Spleen (tissue), 11 donors: Measurements from ENCODE around the gene SUMF1. TPM values are rescaled to one million over a fixed set of nuclear protein-coding genes. Genes with fewer than 3 reads are reported as not detected.

Experiments used
- DNase-seq: peaks from one replicate; pipeline ENCODE4 v3.0.0-alpha.2; 2020
- H3K27ac ChIP-seq, 8 donors: fragments of 200-600 bp; sonication (generic) in 7 of 8; 1 replicate in 4 of 8; 2 replicates in 4 of 8; pipeline versions ENCODE4 v1.5.0 to v1.8.0; 2016 to 2021; ENCODE audit warnings: inconsistent platforms in 4 of 8, mild to moderate bottlenecking in 4 of 8, moderate library complexity in 1 of 8
- H3K27me3 ChIP-seq, 7 donors: fragments of 200-600 bp; sonication (generic) in 6 of 7; replicated peaks in 1 of 7; 1 replicate in 4 of 7; 2 replicates in 3 of 7; pipeline versions ENCODE4 v1.5.0 to v1.8.0; 2016 to 2021; ENCODE audit warnings: inconsistent platforms in 3 of 7, mild to moderate bottlenecking in 1 of 7
- H3K36me3 ChIP-seq, 6 donors: fragments of 200-600 bp; sonication (generic) in 5 of 6; 1 replicate in 4 of 6; 2 replicates in 2 of 6; pipeline versions ENCODE4 v1.5.0 to v1.8.0; 2016 to 2021; ENCODE audit warnings: inconsistent platforms in 2 of 6
- H3K4me1 ChIP-seq, 6 donors: fragments of 200-600 bp; sonication (generic) in 5 of 6; 1 replicate in 3 of 6; 2 replicates in 3 of 6; pipeline versions ENCODE4 v1.5.0 to v1.8.0; 2016 to 2021; ENCODE audit warnings: inconsistent platforms in 3 of 6
- H3K4me3 ChIP-seq, 8 donors: fragments of 200-600 bp; sonication (generic) in 7 of 8; 1 replicate in 4 of 8; 2 replicates in 4 of 8; pipeline versions ENCODE4 v1.5.0 to v1.8.0; 2016 to 2021; ENCODE audit warnings: inconsistent platforms in 4 of 8, mild to moderate bottlenecking in 4 of 8, moderate library complexity in 2 of 8
- H3K9me3 ChIP-seq, 8 donors: fragments of 200-600 bp; sonication (generic) in 7 of 8; 1 replicate in 4 of 8; 2 replicates in 4 of 8; pipeline versions ENCODE4 v1.5.0 to v1.8.0; 2016 to 2021; ENCODE audit warnings: inconsistent platforms in 4 of 8
- CTCF ChIP-seq, 11 experiments: fragments of 200-600 bp in 7 of 11; fragments of 450-650 bp in 4 of 11; sonication (generic) in 4 of 11; IDR thresholded peaks in 8 of 11; conservative IDR thresholded peaks in 3 of 11; 1 replicate in 7 of 11; 2 replicates in 4 of 11; pipeline versions ENCODE4 v1.4.0 to v1.8.0; 2016 to 2021; ENCODE audit warnings: antibody characterized with exemption in 11 of 11, inconsistent platforms in 4 of 11, mild to moderate bottlenecking in 1 of 11
- POLR2A ChIP-seq, 3 donors: fragments of 450-650 bp; IDR thresholded peaks; one replicate each; pipeline ENCODE4 v1.5.1; 2017; ENCODE audit warnings: antibody characterized with exemption in 3 of 3, mild to moderate bottlenecking in 1 of 3
- POLR2AphosphoS5 ChIP-seq, 3 donors: sonication (generic); formaldehyde crosslinking; IDR thresholded peaks; one replicate each; pipeline ENCODE4 v1.5.1; 2017; ENCODE audit warnings: antibody characterized with exemption in 3 of 3
- WGBS, 5 donors: extraction: QIAGEN DNeasy Blood & Tissue Kit in 3 of 5; methylation state at CpG; one replicate each; pipeline versions ENCODE4 v1.1.5 to v1.1.7; 2013 to 2018; 5-methylcytosine and 5-hydroxymethylcytosine counted together
- intact Hi-C: fragments of 100-400 bp; cut with DNase I; formaldehyde crosslinking; loops from one replicate; pipeline ENCODE4 v1.15.0; 2023; ENCODE audit warnings: low total_unique reads
- polyA plus RNA-seq, 3 donors: library from polyadenylated mRNA; stranded (reverse); fragments of 200-250 nt; gene quantifications; one replicate each; pipeline ENCODE4 v1.2.1, GENCODE V29; 2013
- total RNA-seq, 7 donors: library from RNA; depleted of rRNA in 3 of 7; stranded (reverse); fragments of >200 nt in 3 of 7; fragmentation: NEBNext Ultra II Directional in 4 of 7; extraction: Animal tissue kit (Norgen Biotek cat#: 25700) in 4 of 7; gene quantifications; one replicate each; pipeline versions ENCODE4 v1.1.0 to v1.2.1, GENCODE V29; 2016 to 2021
- donor health status: healthy with polysubstance abuse.
- donor health status: DM: no; HTN: no; CAD: no; lungs with moderate emphysema.
- donor health status: DM: no; HTN: no; CAD: no.
- donor health status: Bipolar disorder and iron deficiency.
- donor health status: healthy.
- donor health status: DM: no; HTN: no; CAD: no.
- donor health status: DM: yes; HTN: yes; CAD: no.

Gene SUMF1
- total and polyA plus RNA-seq, 10 donors = 6.3 to 53.0 (median 33.9) TPM

GRCh38 chr3:4340077-4340410, 127.0 kb downstream of the SUMF1 start:
- DNase-seq = no peak
- no peak overlapping the region for H3K4me3 ChIP-seq
- H3K9me3 ChIP-seq = no peaks in the 10 kb centered on the region
- TF ChIP-seq POLR2A (IDR thresholded peaks at IDR 0.05) = no peak
- TF ChIP-seq POLR2AphosphoS5 (IDR thresholded peaks at IDR 0.05) = no peak
- no peak for TF ChIP-seq CTCF (IDR thresholded peaks at IDR 0.05 in 8 of 11, conservative IDR thresholded peaks at IDR 0.05 in 3 of 11)
- H3K27ac ChIP-seq = no peak overlapping the region
- peaks cover 0 to 17% (median 2%) of the 10 kb centered on the region in 6 donors for H3K4me1 ChIP-seq
- H3K27me3 ChIP-seq = no peaks in the 10 kb centered on the region
- intact Hi-C loops = no loop called here
- 80 to 96% (median 92%) methylated on average over 4 of the region's 4 CpGs for WGBS, 5 donors
- peaks cover 0 to 4% (median 0%) of the 10 kb centered on the region in 6 donors for H3K36me3 ChIP-seq

- TF ChIP-seq POLR2AphosphoS5 (IDR thresholded peaks at IDR 0.05) (no peak), POLR2A (IDR thresholded peaks at IDR 0.05) (no peak), CTCF (IDR thresholded peaks at IDR 0.05 in 8 of 11, conservative IDR thresholded peaks at IDR 0.05 in 3 of 11) (no peak)
- intact Hi-C loops = no loop called here
- H3K9me3 ChIP-seq = no peaks in the 10 kb centered on the region
- peaks cover 0 to 17% (median 2%) of the 10 kb centered on the region in 6 donors for H3K4me1 ChIP-seq
- no peaks in the 10 kb centered on the region for H3K27me3 ChIP-seq
- no peak overlapping the region for H3K4me3 ChIP-seq
- H3K27ac ChIP-seq = no peak overlapping the region
- no peak for DNase-seq
- 85 to 97% (median 96%) methylated on average over 5 of the region's 5 CpGs for WGBS, 5 donors
- H3K36me3 ChIP-seq = peaks cover 0 to 4% (median 0%) of the 10 kb centered on the region in 6 donors
These were observed 128.3 kb downstream of the SUMF1 start for GRCh38 chr3:4338751-4339150.

DNA sequence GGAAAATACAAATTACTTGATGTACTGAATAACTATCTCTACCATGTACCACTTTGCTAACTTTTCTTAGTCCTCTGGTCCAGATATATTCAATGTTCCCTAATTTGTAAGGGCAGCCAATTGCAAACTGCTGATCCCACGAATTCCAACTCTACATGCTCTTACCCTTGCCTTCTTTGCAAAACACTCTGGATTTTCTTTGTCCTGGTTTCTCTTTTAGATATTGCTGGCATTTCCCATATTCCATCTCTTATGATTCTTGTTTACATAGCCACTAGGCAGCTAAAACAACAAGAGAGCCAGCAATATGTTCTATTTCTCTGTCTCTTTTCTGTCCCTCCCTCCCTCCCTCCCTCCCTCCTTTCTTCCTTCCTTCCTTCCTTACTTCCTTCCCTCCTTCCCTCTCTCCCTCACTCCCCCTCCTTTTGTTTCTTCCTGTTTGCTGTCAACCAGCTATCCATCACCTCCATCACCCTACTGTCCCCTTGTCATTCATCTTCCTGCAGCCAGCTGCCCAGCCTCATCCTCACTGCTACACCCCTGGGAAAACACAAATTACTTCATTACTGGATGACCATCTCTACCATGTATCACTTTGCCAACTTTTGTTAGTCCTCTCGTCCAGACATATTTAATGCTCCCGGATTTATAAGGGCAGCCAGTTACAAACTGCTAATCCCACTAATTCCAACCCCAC, 130.1 kb downstream of the SUMF1 start:
- WGBS, 5 donors = 51 to 76% (median 67%) methylated on average over 3 of the region's 3 CpGs
- H3K27me3 ChIP-seq = no peaks in the 10 kb centered on the region
- H3K4me1 ChIP-seq = peaks cover 0 to 17% (median 2%) of the 10 kb centered on the region in 6 donors
- H3K4me3 ChIP-seq = no peak overlapping the region
- peak overlapping the region in 4 of 8 donors; percentile 12 to 48 (median 19) for H3K27ac ChIP-seq
- intact Hi-C loops = no loop called here
- H3K36me3 ChIP-seq = peaks cover 0 to 4% (median 0%) of the 10 kb centered on the region in 6 donors
- DNase-seq = no peak
- H3K9me3 ChIP-seq = no peaks in the 10 kb centered on the region
- TF ChIP-seq POLR2AphosphoS5 (IDR thresholded peaks at IDR 0.05) (peak in 1 of 3 donors; percentile 41), POLR2A (IDR thresholded peaks at IDR 0.05) (no peak)

- Histone ChIP-seq H3K27me3 (no peaks in the 10 kb centered on the region), H3K4me1 (peaks cover 0 to 14% (median 2%) of the 10 kb centered on the region in 6 donors), H3K27ac (no peak overlapping the region), H3K4me3 (no peak overlapping the region), H3K9me3 (no peaks in the 10 kb centered on the region), H3K36me3 (peaks cover 0 to 4% (median 0%) of the 10 kb centered on the region in 6 donors)
- intact Hi-C loops = no loop called here
- no peak for DNase-seq
- WGBS, 5 donors = 63 to 81% (median 67%) methylated on average over 5 of the region's 5 CpGs
- TF ChIP-seq POLR2A (IDR thresholded peaks at IDR 0.05) (no peak), POLR2AphosphoS5 (IDR thresholded peaks at IDR 0.05) (no peak), CTCF (IDR thresholded peaks at IDR 0.05 in 8 of 11, conservative IDR thresholded peaks at IDR 0.05 in 3 of 11) (no peak)
These were observed 131.1 kb downstream of the SUMF1 start for GRCh38 chr3:4335840-4336562.
